WTC11 (cell line): ENCODE measurements around the gene ITPKB. TPM values are rescaled to one million over a fixed set of nuclear protein-coding genes. Genes with fewer than 3 reads are reported as not detected.

Experiments used
- ATAC-seq: fragments of 200-7000 bp; cut with Tn5 transposase; 2 replicates; pipeline ENCODE4 v1.10.0; 2021; ENCODE audit warnings: mild to moderate bottlenecking, moderate library complexity
- CTCF ChIA-PET: fragments of 300-600 bp; sonication (Branson Sonifier 250); formaldehyde crosslinking; loops from one replicate; lab custom pipeline; 2021; ENCODE audit warnings: antibody characterized with exemption; lab: Charles Lee
- POLR2A ChIA-PET: fragments of 350-600 bp; sonication (Branson Sonifier 250); formaldehyde crosslinking; loops from one replicate; lab custom pipeline; 2021; ENCODE audit warnings: antibody characterized with exemption; lab: Charles Lee
- DNase-seq: peaks from one replicate; pipeline ENCODE4 v3.0.0; 2021; ENCODE audit warnings: low spot score
- H3K27ac Mint-ChIP-seq: 2 replicates; pipeline ENCODE4 v1.8.0; 2021; ENCODE audit warnings: mixed read lengths
- H3K27me3 Mint-ChIP-seq: 2 replicates; pipeline ENCODE4 v1.8.0; 2021; ENCODE audit warnings: low read depth, mild to moderate bottlenecking, moderate library complexity, mixed read lengths
- H3K36me3 Mint-ChIP-seq: 2 replicates; pipeline ENCODE4 v1.8.0; 2021; ENCODE audit warnings: mixed read lengths
- H3K4me1 Mint-ChIP-seq: 2 replicates; pipeline ENCODE4 v1.8.0; 2022; ENCODE audit warnings: mixed read lengths
- H3K4me3 Mint-ChIP-seq: 2 replicates; pipeline ENCODE4 v1.8.0; 2021; ENCODE audit warnings: mild to moderate bottlenecking, moderate library complexity, mixed read lengths
- H3K9me3 Mint-ChIP-seq: 2 replicates; pipeline ENCODE4 v1.8.0; 2021; ENCODE audit warnings: mixed read lengths
- CREB1 ChIP-seq: sonication (generic); formaldehyde crosslinking; IDR thresholded peaks from 2 replicates; pipeline ENCODE4 v1.8.0; 2023; ENCODE audit warnings: mild to moderate bottlenecking, missing genetic modification reagents
- CTCF ChIP-seq: fragments of 200-600 bp; IDR thresholded peaks from 2 replicates; pipeline ENCODE4 v1.8.0; 2022; ENCODE audit warnings: antibody characterized with exemption
- E2F4 ChIP-seq: sonication (generic); formaldehyde crosslinking; IDR thresholded peaks from 2 replicates; pipeline ENCODE4 v1.8.1; 2022; ENCODE audit warnings: low read depth, mild to moderate bottlenecking, moderate library complexity, missing genetic modification reagents, borderline replicate concordance
- FOXK1 ChIP-seq: sonication (generic); formaldehyde crosslinking; IDR thresholded peaks from 2 replicates; pipeline ENCODE4 v1.8.0; 2022; ENCODE audit warnings: mild to moderate bottlenecking, moderate library complexity, missing genetic modification reagents
- MLX ChIP-seq: sonication (generic); formaldehyde crosslinking; IDR thresholded peaks from 2 replicates; pipeline ENCODE4 v1.8.1; 2023; ENCODE audit warnings: mild to moderate bottlenecking, missing genetic modification reagents, moderate library complexity
- NFATC4 ChIP-seq: fragments of 250-450 bp; sonication (Bioruptor Pico); IDR thresholded peaks from 2 replicates; pipeline ENCODE4 v1.9.0; 2021; ENCODE audit warnings: mild to moderate bottlenecking
- NFE2L1 ChIP-seq: sonication (generic); formaldehyde crosslinking; IDR thresholded peaks from 2 replicates; pipeline ENCODE4 v1.8.1; 2023; ENCODE audit warnings: missing genetic modification reagents
- NR2C2 ChIP-seq: sonication (generic); formaldehyde crosslinking; IDR thresholded peaks from 2 replicates; pipeline ENCODE4 v1.8.0; 2022; ENCODE audit warnings: mild to moderate bottlenecking, missing genetic modification reagents
- NR3C1 ChIP-seq: sonication (generic); formaldehyde crosslinking; conservative IDR thresholded peaks from 2 replicates; pipeline ENCODE4 v1.8.1; 2023; ENCODE audit warnings: low read depth, mild to moderate bottlenecking, missing genetic modification reagents
- TEAD1 ChIP-seq: sonication (generic); formaldehyde crosslinking; IDR thresholded peaks from 2 replicates; pipeline ENCODE4 v1.8.0; 2022; ENCODE audit warnings: mild to moderate bottlenecking, missing genetic modification reagents
- USF1 ChIP-seq: sonication (generic); formaldehyde crosslinking; IDR thresholded peaks from 2 replicates; pipeline ENCODE4 v1.8.0; 2022; ENCODE audit warnings: mild to moderate bottlenecking, missing genetic modification reagents
- ZBTB43 ChIP-seq: sonication (generic); formaldehyde crosslinking; IDR thresholded peaks from 2 replicates; pipeline ENCODE4 v1.8.1; 2023; ENCODE audit warnings: mild to moderate bottlenecking, missing genetic modification reagents
- ZMAT4 ChIP-seq: fragments of 250-450 bp; sonication (Bioruptor Pico); IDR thresholded peaks from 2 replicates; pipeline ENCODE4 v1.9.0; 2021; ENCODE audit warnings: mild to moderate bottlenecking
- ZNF121 ChIP-seq: sonication (generic); formaldehyde crosslinking; IDR thresholded peaks from 2 replicates; pipeline ENCODE4 v1.8.0; 2023; ENCODE audit warnings: missing genetic modification reagents
- ZNF219 ChIP-seq: sonication (generic); formaldehyde crosslinking; IDR thresholded peaks from 2 replicates; pipeline ENCODE4 v1.8.0; 2023; ENCODE audit warnings: missing genetic modification reagents, mild to moderate bottlenecking, borderline replicate concordance
- ZNF232 ChIP-seq: sonication (generic); formaldehyde crosslinking; IDR thresholded peaks from 2 replicates; pipeline ENCODE4 v1.8.0; 2022; ENCODE audit warnings: mild to moderate bottlenecking, missing genetic modification reagents
- ZNF317 ChIP-seq: sonication (generic); formaldehyde crosslinking; IDR thresholded peaks from 2 replicates; pipeline ENCODE4 v1.8.1; 2023; ENCODE audit warnings: low read depth, mild to moderate bottlenecking, moderate library complexity, missing genetic modification reagents, borderline replicate concordance
- ZNF423 ChIP-seq: fragments of 250-450 bp; sonication (Bioruptor Pico); IDR thresholded peaks from 2 replicates; pipeline ENCODE4 v2.1.2; 2022; ENCODE audit warnings: mild to moderate bottlenecking, moderate library complexity
- ZNF512 ChIP-seq: sonication (generic); formaldehyde crosslinking; IDR thresholded peaks from 2 replicates; pipeline ENCODE4 v1.8.1; 2022; ENCODE audit warnings: missing genetic modification reagents, borderline replicate concordance
- total RNA-seq: library from RNA; stranded (reverse); gene quantifications from 3 replicates; pipeline ENCODE4 v1.2.3, GENCODE V29; 2021
- TF ChIP-seq, protein P1 (sequence below): sonication (generic); formaldehyde crosslinking; conservative IDR thresholded peaks from 2 replicates; pipeline ENCODE4 v1.8.1; 2023; ENCODE audit warnings: mild to moderate bottlenecking, low read depth, missing genetic modification reagents, moderate library complexity

Gene ITPKB
- total RNA-seq, 1 experiment from 2014 or later = 15.6 TPM

DNA sequence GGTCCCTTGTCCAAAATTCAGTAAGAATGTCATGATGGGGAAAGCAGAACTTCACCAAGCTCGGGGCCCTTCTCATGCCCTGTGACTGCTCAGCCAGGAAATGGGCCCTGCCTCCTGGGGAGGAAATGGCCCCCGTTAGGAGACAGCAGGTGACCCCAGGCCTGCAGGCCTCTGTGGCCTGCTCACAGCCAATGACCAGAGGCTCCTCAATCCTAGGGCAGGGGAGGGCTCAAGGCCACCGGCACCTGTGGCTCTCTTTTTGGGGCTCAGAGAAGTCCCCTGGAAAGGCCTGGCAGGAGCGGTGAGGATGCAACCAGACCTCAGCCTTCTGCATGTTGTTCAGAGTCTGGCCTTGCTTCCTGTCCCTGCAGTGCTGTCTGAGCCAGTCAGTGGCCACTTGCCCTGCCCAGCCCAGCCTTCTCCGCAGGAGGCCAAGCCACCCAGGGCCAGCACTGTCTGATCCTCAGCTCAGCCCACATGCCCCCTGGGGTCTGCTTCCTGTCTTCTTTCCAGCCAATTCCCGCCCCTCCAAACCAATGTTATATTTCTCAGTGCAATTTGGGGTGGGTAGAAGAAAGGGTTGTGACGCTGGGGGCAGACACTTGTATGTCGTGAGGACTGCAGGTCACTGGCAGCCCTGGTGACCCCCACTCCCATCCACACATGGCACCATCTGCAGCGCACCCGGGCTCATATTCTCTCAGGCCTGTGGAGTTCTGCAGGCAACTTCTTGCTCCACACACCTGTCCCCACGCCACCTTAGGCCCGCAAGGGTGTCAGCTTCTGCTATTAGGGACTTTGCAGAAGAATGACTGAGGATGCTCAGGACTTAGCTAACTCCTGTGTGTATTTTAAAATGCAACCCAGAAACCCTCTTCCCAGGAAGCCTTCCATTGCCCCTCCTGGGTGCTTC lies 83.6 kb downstream of the ITPKB start:
- H3K4me1 Mint-ChIP-seq = peaks cover 68% of the 10 kb centered on the region
- peak; percentile 90 for TF ChIP-seq ZNF423 (CRISPR knock-in tag)
- 0 out of 2 replicates have a peak, but pooled peaks have one; percentile 27 for TF ChIP-seq FOXK1 (CRISPR knock-in tag)
- TF ChIP-seq NR3C1 (CRISPR knock-in tag) = no peak
- peak; percentile 94 for TF ChIP-seq ZNF121
- TF ChIP-seq TEAD1 (CRISPR knock-in tag) = peak; percentile 54; the same call in 1 of the 2 replicates
- CTCF ChIA-PET = interaction anchor here (0.9 to 2.2 kb wide), 4 partner anchors 12 to 29 kb away, joined by 3 to 10 read pairs (median 6); no protein-coding TSS in a partner anchor
- DNase-seq (peak; percentile 52), ATAC-seq (no peak)
- H3K4me3 Mint-ChIP-seq = no peak overlapping the region
- POLR2A ChIA-PET = no interaction called here
- no peaks in the 10 kb centered on the region for H3K36me3 Mint-ChIP-seq
- no peaks in the 10 kb centered on the region for H3K9me3 Mint-ChIP-seq
- peak overlapping the region; percentile 41; the same call in 1 of the 2 replicates for H3K27ac Mint-ChIP-seq
- no peaks in the 10 kb centered on the region; the same call in 1 of the 2 replicates for H3K27me3 Mint-ChIP-seq

- TF ChIP-seq USF1 (CRISPR knock-in tag) = no peak
- no peak for TF ChIP-seq CTCF
- TF ChIP-seq ZBTB43 (CRISPR knock-in tag) = no peak
- TF ChIP-seq ZNF219 = no peak
- TF ChIP-seq ZNF232 (CRISPR knock-in tag) = no peak
- no peak for TF ChIP-seq ZNF512 (CRISPR knock-in tag)
- TF ChIP-seq, protein P1, sequence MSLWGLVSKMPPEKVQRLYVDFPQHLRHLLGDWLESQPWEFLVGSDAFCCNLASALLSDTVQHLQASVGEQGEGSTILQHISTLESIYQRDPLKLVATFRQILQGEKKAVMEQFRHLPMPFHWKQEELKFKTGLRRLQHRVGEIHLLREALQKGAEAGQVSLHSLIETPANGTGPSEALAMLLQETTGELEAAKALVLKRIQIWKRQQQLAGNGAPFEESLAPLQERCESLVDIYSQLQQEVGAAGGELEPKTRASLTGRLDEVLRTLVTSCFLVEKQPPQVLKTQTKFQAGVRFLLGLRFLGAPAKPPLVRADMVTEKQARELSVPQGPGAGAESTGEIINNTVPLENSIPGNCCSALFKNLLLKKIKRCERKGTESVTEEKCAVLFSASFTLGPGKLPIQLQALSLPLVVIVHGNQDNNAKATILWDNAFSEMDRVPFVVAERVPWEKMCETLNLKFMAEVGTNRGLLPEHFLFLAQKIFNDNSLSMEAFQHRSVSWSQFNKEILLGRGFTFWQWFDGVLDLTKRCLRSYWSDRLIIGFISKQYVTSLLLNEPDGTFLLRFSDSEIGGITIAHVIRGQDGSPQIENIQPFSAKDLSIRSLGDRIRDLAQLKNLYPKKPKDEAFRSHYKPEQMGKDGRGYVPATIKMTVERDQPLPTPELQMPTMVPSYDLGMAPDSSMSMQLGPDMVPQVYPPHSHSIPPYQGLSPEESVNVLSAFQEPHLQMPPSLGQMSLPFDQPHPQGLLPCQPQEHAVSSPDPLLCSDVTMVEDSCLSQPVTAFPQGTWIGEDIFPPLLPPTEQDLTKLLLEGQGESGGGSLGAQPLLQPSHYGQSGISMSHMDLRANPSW (CRISPR knock-in tag) = no peak
- no peak for TF ChIP-seq E2F4 (CRISPR knock-in tag)
- no peak for TF ChIP-seq NFATC4 (CRISPR knock-in tag)
- TF ChIP-seq MLX = no peak
- no peak for TF ChIP-seq CREB1 (CRISPR knock-in tag)
- TF ChIP-seq ZNF317 (CRISPR knock-in tag) = no peak
- no peak for TF ChIP-seq NFE2L1 (CRISPR knock-in tag)
- TF ChIP-seq ZNF423 (CRISPR knock-in tag) = no peak
- no peak for TF ChIP-seq ZMAT4 (CRISPR knock-in tag)
- TF ChIP-seq NR2C2 (CRISPR knock-in tag) = no peak
- H3K27ac Mint-ChIP-seq = peak overlapping the region; percentile 99
- DNase-seq (no peak), ATAC-seq (no peak)
- H3K27me3 Mint-ChIP-seq = no peaks in the 10 kb centered on the region; the same call in 1 of the 2 replicates
- H3K9me3 Mint-ChIP-seq = no peaks in the 10 kb centered on the region
- peaks cover 71% of the 10 kb centered on the region for H3K4me1 Mint-ChIP-seq
- no peak overlapping the region for H3K4me3 Mint-ChIP-seq
- H3K36me3 Mint-ChIP-seq = no peaks in the 10 kb centered on the region
- ChIA-PET POLR2A (no interaction called here), CTCF (interaction anchor here (0.5 to 1.8 kb wide), 16 partner anchors 8 to 322 kb away, joined by 3 to 8 read pairs (median 3); partner anchors contain the start of gene PARP1)
These were observed 84.4 kb downstream of the ITPKB start for GRCh38 chr1:226654668-226655055.
